CD1c-positive myeloid dendritic cell (primary cell): ENCODE data around the gene COL16A1.

ENCODE experiments used
- DNase-seq: peaks from one replicate; pipeline ENCODE4 v3.0.0-alpha.2; 2016; ENCODE audit errors: extremely low spot score

The COL16A1 gene

GRCh38 chr1:31648190-31648589, 55.6 kb downstream of the COL16A1 start:
- no peak for DNase-seq

DNA sequence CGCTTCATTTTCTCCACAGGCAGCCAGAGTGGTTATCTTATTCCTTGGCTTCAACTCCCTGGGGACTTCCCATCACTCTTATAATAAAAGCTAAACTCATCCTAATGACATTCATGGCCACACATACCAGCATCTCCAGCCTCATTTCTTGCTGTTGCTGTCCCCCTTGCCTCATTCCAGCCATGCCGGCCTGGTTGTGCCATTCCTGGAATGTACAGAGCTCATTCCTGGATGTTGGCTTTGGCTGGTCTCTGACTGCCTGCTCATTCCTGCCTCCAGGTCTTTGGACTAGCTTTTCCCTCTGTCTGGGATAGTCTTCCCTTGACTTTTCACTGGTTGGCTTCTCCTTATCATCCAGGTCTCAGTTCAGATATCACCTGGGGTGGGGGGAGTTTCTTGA, 56.7 kb downstream of the COL16A1 start:
- no peak for DNase-seq

DNA sequence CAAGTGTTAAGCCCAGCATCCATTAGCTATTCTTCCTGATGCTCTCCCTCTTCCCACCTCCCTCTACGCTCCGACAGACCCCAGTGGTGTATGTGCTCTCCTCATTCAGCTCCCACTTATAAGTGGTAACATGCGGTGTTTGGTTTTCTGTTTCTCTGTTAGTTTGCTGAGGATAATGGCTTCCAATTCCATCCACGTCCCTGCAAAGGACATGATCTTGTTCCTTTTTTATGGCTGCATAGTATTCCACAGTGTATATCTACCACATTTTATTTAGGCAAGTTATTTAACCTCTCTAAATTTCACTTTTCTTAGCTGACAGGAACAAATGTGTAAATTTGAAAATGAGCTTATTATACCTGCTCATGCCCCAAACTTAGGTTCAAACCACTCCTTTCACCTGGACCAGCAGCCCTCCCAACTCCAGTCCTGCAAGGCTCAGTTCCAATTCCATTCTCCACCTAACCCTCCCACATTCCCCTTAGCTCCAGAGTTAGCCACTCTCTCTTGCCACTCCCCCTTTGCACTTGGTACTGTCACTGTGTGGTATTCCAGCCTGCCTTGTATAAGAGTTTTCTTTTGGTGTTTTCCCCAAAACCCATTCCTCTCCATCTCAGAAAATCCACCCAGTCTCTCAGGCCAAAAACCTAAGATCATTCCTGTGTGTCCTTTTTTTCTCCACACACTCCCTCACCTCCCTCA, 57.4 kb downstream of the COL16A1 start:
- no peak for DNase-seq

DNA sequence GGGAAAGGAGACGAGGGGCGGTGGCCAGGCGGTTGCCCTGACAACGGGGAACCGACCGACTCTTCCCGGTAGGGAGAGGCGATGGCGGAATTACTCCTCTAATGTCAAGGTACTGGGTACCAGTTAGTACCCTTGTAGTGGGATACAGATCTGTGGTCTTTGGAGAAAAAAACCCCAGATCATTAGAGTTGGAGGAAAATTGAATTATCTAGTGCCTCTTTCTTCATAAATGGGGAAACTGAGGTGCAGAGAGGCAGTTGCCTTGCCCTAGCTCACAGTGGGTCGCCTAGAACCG, 58.6 kb downstream of the COL16A1 start:
- DNase-seq = no peak

DNA sequence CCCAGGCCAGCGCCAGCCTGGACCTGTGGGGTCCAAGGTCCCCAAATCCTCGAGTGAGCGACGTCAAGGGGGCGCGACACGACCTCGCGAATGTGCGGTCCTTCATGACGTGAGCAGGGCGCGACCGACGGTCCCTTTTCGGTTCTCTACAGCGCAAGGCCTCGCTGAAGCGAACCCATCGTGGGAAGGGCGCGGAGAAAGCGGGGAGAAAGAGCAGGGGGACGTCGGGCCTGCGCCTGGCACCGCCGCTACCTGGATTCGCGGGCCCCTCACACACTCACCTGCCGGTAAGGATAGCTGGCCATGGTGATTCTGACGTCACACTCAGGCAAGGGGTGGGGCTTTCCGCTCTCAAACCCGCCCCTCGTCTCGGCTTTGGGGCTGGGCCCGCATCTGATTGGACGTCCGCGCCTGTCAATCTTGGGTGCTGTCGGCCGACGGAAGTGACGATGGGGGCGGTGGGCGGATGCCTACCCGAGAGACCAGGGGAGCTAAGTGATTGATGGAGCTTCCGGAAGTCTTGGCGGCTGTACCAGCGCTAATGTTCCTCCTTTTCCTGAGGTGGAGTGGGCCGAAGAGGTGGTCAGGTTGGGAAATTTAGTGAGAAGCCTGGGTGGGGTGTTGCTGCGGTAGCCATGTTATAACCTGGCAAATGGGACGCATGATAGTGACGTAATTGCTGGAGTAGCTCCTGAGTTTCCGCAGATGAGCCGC, 59.1 kb downstream of the COL16A1 start, which contains the start of gene PEF1:
Gene PEF1, minus strand, starts transcription at position 317 of the 714 bp plus-strand sequence. Its CDS starts 12 bp downstream, at position 305.
- peak; percentile 99 for DNase-seq

GRCh38 chr1:31643976-31644559, 59.7 kb downstream of the COL16A1 start:
- DNase-seq = no peak

GRCh38 chr1:31642897-31643296, 60.9 kb downstream of the COL16A1 start:
- DNase-seq = no peak

GRCh38 chr1:31642366-31642765, 61.5 kb downstream of the COL16A1 start:
- no peak for DNase-seq

GRCh38 chr1:31640964-31641363, 62.9 kb downstream of the COL16A1 start:
- DNase-seq = no peak

- no peak for DNase-seq
These were observed 63.6 kb downstream of the COL16A1 start for GRCh38 chr1:31640179-31640578.

- DNase-seq = peak; percentile 64
These were observed 64.3 kb downstream of the COL16A1 start for GRCh38 chr1:31639543-31639942.

- DNase-seq = no peak
These were observed 65.7 kb downstream of the COL16A1 start for GRCh38 chr1:31637915-31638673.

- DNase-seq = peak; percentile 63
These were observed 70.7 kb downstream of the COL16A1 start for GRCh38 chr1:31633117-31633516.

DNA sequence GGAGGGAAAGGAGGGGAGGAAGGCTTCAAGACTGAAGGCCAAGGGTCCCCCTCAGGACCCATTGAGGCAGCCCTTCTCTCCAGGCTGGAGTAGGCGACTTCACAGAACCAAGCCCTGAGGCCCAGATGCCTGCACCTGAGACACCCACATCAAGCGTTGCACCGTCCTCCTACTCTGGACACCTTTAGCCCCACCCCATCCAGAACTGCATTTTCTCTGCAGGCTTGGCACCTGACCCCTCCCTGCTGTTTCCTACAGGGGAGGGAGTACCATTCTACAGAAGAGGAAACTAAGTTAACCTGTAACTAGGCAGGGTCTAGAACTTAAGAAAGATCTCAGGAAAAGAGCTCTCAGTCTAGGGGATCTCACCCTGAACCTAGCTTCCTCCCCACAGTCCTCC, 71.2 kb downstream of the COL16A1 start:
- no peak for DNase-seq

DNA sequence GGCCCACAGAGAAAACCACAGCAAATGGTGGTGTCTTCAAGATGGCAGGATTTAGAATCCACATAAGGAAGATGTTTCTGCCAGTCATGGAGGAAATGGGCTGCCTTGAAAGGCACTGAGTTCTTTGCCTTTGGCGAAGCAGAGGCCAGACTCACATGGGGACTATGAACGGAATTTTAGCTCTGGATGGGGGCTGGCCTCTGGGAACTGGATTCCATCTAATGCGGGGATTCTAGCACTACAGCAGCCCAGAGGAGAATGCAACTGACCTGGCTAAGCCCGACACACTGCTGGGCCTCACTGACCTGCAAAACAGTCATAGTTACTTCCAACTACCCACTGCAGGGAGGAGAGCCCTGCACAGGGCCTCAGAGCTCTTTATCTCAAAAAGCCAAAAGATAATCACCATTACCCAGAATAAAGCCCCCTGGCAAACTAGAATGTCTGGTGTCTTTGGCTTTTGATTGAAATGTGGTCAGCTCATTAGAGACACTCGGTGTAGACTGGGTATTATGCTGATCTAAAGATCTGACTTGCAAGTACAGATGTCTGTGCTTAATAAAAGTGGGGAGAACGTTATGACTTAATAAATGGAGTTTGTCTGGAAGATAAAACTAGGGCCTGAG, 74.8 kb downstream of the COL16A1 start:
- no peak for DNase-seq

- no peak for DNase-seq
These were observed 75.8 kb downstream of the COL16A1 start for GRCh38 chr1:31627930-31628559.

GRCh38 chr1:31627301-31627929, 76.4 kb downstream of the COL16A1 start:
- DNase-seq = no peak

GRCh38 chr1:31626223-31627207, 77.3 kb downstream of the COL16A1 start:
- peak; percentile 47 for DNase-seq

- peak; percentile 91 for DNase-seq
These were observed 78.1 kb downstream of the COL16A1 start for GRCh38 chr1:31625561-31626222.
